Ectodermal cell (in vitro differentiated cells): ENCODE measurements around the gene WIPF3.

ENCODE experiments used
- H3K27ac ChIP-seq: 2 replicates; pipeline ENCODE4 v1.7.0; 2013; ENCODE audit warnings: mild to moderate bottlenecking, low read depth, low read length; ENCODE audit not compliant: insufficient read depth, poor library complexity, severe bottlenecking
- H3K27me3 ChIP-seq: 2 replicates; pipeline ENCODE4 v1.7.0; 2013; ENCODE audit warnings: mild to moderate bottlenecking, low read length; ENCODE audit not compliant: insufficient read depth, control insufficient read depth, poor library complexity, severe bottlenecking
- H3K36me3 ChIP-seq: one replicate; pipeline ENCODE4 v1.7.0; 2013; ENCODE audit warnings: low read length; ENCODE audit not compliant: control insufficient read depth, insufficient read depth
- H3K4me1 ChIP-seq: one replicate; pipeline ENCODE4 v1.7.0; 2013; ENCODE audit warnings: low read length; ENCODE audit not compliant: control insufficient read depth, insufficient read depth
- H3K4me3 ChIP-seq: 2 replicates; pipeline ENCODE4 v1.7.0; 2013; ENCODE audit warnings: low read depth, low read length, control low read depth; ENCODE audit not compliant: insufficient read depth
- H3K9me3 ChIP-seq: 2 replicates; pipeline ENCODE4 v1.7.0; 2013; ENCODE audit warnings: mild to moderate bottlenecking, low read length, moderate library complexity; ENCODE audit not compliant: control insufficient read depth
- WGBS, 2 experiments: methylation state at CpG; one replicate each; pipeline ENCODE4 v1.1.7; 2013; ENCODE audit warnings: missing lambda C conversion rate in 2 of 2; 5-methylcytosine and 5-hydroxymethylcytosine counted together

Gene WIPF3

DNA sequence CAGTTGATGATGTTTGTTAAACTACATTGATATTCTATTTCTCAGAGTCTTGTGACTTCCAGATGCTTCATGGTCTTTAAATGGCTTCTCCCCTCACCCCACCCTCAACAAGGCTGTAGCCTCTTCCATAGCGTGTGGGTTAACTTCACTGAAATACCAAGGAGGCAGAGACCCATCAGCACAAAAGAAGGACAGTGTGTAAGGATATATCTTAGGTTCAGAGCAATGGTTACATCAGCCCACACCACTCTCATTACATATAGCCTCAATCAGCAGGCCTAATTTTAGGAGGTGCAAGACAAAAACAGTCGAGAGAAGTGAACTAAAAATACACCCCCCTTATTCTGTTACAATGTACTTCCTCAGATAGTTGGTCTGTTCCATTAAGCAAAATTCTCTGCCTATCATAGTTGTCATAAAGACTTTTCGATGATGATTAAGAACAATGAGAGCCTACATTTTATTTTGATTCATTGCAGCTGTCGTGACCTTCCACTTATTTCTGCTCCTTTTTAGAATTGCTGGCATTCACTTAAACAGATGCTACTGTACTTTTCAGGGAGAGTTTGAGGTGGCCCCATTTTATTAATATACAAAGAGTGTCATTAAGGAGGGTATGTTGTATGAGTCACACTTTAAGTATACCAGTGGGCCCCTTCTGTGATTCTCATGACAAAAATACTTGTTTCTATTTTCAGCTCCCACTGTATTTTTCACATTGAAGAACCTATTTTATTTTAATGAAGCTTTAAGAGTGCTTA lies 52.1 kb downstream of the WIPF3 start:
- no peaks in the 10 kb centered on the region for H3K27me3 ChIP-seq
- H3K27ac ChIP-seq = no peak overlapping the region
- H3K9me3 ChIP-seq = no peaks in the 10 kb centered on the region
- H3K36me3 ChIP-seq = no peaks in the 10 kb centered on the region
- 87 to 88% methylated on average over 3 to 4 of the region's 4 CpGs for WGBS, 2 experiments
- H3K4me3 ChIP-seq = no peak overlapping the region
- H3K4me1 ChIP-seq = no peaks in the 10 kb centered on the region

DNA sequence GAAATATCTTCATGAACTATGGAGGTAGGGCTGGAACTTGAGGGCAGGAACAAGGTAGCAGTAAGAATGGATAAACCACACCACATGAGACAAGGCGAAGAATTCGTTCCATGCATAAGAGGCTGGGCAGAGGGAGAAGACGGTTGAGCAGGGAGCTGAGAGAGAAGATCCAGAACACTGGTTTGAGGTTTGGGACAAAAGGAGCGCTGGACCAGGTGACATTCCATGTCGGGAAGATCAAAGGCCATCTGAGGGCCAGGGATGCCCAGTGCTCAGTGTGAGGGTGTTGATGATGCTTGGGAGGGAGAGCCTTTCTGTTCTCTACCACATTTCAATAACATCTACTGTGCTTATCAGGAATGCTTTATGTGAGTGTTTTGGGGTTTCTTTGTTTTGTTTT lies 52.8 kb downstream of the WIPF3 start:
- Histone ChIP-seq H3K4me1 (no peaks in the 10 kb centered on the region), H3K27ac (no peak overlapping the region), H3K36me3 (no peaks in the 10 kb centered on the region), H3K27me3 (no peaks in the 10 kb centered on the region), H3K4me3 (no peak overlapping the region), H3K9me3 (no peaks in the 10 kb centered on the region)
- 94% methylated on average over 5 of the region's 5 CpGs for WGBS, 2 experiments

DNA sequence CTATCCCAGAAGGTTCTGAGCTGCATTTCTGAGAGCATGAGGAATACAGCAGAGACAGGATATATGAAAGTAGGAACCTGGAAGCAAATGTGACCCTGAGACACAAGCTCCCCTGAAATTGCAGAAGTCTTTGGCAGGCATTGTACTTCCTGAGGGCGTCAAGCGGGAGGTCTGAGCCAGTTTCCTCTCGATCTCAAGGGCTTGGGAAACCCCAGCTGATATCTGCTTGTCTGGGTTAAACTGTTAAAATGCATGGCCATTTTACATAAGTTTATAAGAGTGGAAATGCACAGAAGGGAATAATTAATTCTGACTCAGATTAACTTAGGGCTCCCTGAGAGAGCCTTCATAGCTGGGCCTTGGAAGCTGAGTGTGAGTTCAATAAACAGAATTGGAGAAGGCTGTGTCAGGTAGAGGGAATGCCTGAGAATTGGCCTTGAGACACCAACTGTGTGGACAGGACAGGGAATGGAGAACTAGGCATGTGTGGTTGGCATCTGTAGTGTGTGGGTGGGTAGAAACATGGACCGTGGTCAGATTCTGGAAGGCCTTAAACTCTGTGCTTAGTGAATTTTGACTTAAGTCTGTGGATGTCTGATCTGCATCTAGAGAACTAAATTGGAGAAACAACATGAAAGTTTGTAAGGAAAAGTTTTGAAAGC lies 53.3 kb downstream of the WIPF3 start:
- no peaks in the 10 kb centered on the region for H3K4me1 ChIP-seq
- no peaks in the 10 kb centered on the region for H3K36me3 ChIP-seq
- H3K4me3 ChIP-seq = no peak overlapping the region
- no peaks in the 10 kb centered on the region for H3K9me3 ChIP-seq
- H3K27me3 ChIP-seq = no peaks in the 10 kb centered on the region
- H3K27ac ChIP-seq = no peak overlapping the region
- WGBS, 2 experiments = 94 to 95% methylated on average over 4 of the region's 4 CpGs

GRCh38 chr7:29860186-29860585 lies 53.9 kb downstream of the WIPF3 start:
- no peaks in the 10 kb centered on the region for H3K4me1 ChIP-seq
- no peaks in the 10 kb centered on the region for H3K36me3 ChIP-seq
- H3K4me3 ChIP-seq = no peak overlapping the region
- 90 to 95% methylated on average over 2 of the region's 2 CpGs for WGBS, 2 experiments
- no peaks in the 10 kb centered on the region for H3K9me3 ChIP-seq
- no peak overlapping the region for H3K27ac ChIP-seq
- no peaks in the 10 kb centered on the region for H3K27me3 ChIP-seq

DNA sequence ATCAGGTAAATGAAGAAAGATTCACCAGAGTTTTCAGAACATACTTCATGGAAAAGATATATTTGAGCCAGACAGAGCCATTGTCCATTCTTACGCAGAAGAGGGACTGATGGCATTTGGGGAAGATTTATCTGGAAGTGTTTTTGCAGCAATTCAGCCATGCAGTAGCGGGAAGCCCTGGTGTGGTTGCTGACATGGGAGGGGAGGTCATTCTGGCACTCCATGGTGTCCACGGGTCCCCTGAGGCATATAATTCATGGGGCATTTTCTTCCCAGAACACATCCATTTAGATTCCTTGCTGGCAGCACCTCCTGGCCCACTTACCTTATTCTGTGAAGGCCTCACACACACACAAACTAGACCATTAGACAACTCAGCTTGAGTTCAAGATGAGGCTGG lies 55.6 kb downstream of the WIPF3 start:
- Histone ChIP-seq H3K27ac (no peak overlapping the region), H3K27me3 (no peaks in the 10 kb centered on the region), H3K4me1 (no peaks in the 10 kb centered on the region), H3K4me3 (no peak overlapping the region), H3K9me3 (no peaks in the 10 kb centered on the region), H3K36me3 (no peaks in the 10 kb centered on the region)
- WGBS, 2 experiments = 93 to 94% methylated on average over 3 of the region's 3 CpGs

- H3K27ac ChIP-seq = no peak overlapping the region
- no peaks in the 10 kb centered on the region for H3K9me3 ChIP-seq
- no peaks in the 10 kb centered on the region for H3K36me3 ChIP-seq
- H3K4me3 ChIP-seq = no peak overlapping the region
- no peaks in the 10 kb centered on the region for H3K4me1 ChIP-seq
- H3K27me3 ChIP-seq = no peaks in the 10 kb centered on the region
- 95 to 100% methylated on average over 2 of the region's 2 CpGs for WGBS, 2 experiments
These were observed 58.3 kb downstream of the WIPF3 start for GRCh38 chr7:29864656-29865055.

- H3K27ac ChIP-seq = no peak overlapping the region
- H3K27me3 ChIP-seq = no peaks in the 10 kb centered on the region
- H3K9me3 ChIP-seq = no peaks in the 10 kb centered on the region
- no peak overlapping the region for H3K4me3 ChIP-seq
- H3K36me3 ChIP-seq = no peaks in the 10 kb centered on the region
- WGBS, 2 experiments = 89 to 93% methylated on average over 4 of the region's 4 CpGs
- H3K4me1 ChIP-seq = no peaks in the 10 kb centered on the region
These were observed 59.2 kb downstream of the WIPF3 start for GRCh38 chr7:29865526-29865925.

DNA sequence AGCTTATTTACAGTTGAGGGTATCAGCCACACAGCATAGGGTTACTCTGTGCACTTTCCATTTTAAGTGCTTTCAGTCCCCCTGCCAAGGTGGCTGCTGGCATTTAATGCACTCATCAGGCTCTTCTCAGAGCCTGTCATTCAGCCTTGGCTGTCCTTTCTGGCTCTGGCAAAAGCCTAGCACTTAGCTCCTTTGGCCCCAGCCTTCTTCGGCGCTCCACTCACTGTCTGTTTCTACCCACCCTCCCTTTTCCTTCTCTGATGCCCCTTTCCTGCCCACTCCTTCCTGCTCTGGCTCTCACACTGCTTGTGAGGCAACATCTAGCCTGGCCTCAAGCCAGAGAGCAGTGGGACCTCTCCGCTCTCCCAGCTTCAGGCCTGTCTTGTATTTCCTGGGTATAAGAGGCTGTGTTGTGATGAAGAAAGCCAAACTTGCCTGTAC lies 60.2 kb downstream of the WIPF3 start:
- Histone ChIP-seq H3K4me3 (no peak overlapping the region), H3K9me3 (no peaks in the 10 kb centered on the region), H3K4me1 (no peaks in the 10 kb centered on the region), H3K27ac (no peak overlapping the region), H3K27me3 (no peaks in the 10 kb centered on the region), H3K36me3 (no peaks in the 10 kb centered on the region)
- 92 to 95% methylated on average over 3 of the region's 3 CpGs for WGBS, 2 experiments

- Histone ChIP-seq H3K27ac (no peak overlapping the region), H3K36me3 (no peaks in the 10 kb centered on the region), H3K9me3 (no peaks in the 10 kb centered on the region), H3K27me3 (no peaks in the 10 kb centered on the region), H3K4me3 (no peak overlapping the region), H3K4me1 (no peaks in the 10 kb centered on the region)
- WGBS, 2 experiments = 92 to 95% methylated on average over 5 of the region's 5 CpGs
These were observed 65.6 kb downstream of the WIPF3 start for GRCh38 chr7:29871787-29872398.

DNA sequence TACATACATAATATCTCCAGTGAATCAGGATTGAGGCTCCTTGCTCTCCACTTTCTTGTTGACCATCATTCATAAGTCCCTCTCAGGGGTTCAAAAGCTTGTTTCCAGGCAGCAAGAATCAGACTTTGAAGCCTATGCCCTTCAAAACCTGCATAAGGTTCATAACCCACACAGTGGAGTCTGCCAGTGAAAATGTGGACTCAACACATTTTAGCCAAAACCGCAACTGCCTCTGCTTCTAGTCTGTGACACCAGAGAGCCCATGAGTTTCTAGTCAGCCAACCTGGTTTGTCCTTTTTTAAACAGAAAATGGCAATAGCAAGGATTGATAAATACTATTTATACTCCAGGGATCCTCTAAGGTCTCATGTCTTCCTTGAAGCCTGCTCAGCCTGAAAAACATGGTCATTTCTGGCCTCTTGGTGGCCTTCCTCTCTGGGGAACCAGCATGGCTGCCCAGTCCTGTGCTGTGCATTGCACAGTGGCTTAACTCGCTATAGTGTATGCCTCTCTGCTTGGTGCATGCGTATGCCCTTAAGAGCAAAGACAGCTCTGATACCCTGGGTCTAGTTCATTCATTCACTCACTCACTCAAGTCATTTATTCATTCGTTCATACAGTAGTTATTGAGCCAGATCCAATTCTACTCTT lies 67.5 kb downstream of the WIPF3 start:
- no peaks in the 10 kb centered on the region for H3K4me1 ChIP-seq
- H3K27me3 ChIP-seq = no peaks in the 10 kb centered on the region
- H3K27ac ChIP-seq = no peak overlapping the region
- no peak overlapping the region for H3K4me3 ChIP-seq
- 92 to 97% methylated on average over 4 of the region's 4 CpGs for WGBS, 2 experiments
- H3K9me3 ChIP-seq = no peaks in the 10 kb centered on the region
- no peaks in the 10 kb centered on the region for H3K36me3 ChIP-seq
